ENCODE results near the gene PDE4A.

The PDE4A gene

DNA sequence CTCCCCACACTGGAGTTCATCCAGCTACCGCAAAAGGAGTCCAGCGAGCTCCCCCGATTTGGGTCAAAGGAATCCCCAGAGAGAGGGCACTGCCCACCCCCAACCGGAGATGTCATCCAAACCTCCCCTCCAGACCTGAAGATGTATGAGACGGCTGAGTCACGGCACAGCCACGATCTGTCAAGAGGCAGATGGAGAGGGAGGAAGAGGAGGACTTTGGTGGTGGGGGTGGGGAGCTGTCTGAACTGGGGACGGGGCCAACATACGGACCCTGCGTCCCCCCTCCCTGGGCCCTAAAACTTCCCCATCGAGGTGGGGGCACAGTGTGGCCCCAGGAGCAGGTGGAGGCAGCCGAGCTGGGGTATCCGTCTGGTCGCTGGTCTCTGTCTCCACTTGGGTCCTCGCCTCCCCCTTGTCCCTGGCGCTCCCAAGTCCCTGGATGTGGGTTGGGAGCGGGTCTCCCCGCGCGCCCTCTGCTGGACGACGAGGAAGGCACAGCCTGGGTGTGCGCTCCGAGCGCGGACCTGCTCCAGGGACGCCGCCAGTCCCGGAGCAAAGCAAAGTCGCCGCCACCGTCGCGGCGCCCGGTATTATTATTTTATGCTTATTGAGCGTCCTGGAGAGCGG, 3.8 kb downstream of the PDE4A start:
- TF ChIP-seq SIN3A (IDR thresholded peaks at IDR 0.05; ENCODE audit: borderline replicate concordance, insufficient read depth, low read length) (0 out of 2 replicates have a peak, but pooled peaks have one; percentile 37), TAF1 (IDR thresholded peaks at IDR 0.05; ENCODE audit: borderline replicate concordance, insufficient read depth, low read length) (no peak)
- TF ChIP-seq, protein P1, sequence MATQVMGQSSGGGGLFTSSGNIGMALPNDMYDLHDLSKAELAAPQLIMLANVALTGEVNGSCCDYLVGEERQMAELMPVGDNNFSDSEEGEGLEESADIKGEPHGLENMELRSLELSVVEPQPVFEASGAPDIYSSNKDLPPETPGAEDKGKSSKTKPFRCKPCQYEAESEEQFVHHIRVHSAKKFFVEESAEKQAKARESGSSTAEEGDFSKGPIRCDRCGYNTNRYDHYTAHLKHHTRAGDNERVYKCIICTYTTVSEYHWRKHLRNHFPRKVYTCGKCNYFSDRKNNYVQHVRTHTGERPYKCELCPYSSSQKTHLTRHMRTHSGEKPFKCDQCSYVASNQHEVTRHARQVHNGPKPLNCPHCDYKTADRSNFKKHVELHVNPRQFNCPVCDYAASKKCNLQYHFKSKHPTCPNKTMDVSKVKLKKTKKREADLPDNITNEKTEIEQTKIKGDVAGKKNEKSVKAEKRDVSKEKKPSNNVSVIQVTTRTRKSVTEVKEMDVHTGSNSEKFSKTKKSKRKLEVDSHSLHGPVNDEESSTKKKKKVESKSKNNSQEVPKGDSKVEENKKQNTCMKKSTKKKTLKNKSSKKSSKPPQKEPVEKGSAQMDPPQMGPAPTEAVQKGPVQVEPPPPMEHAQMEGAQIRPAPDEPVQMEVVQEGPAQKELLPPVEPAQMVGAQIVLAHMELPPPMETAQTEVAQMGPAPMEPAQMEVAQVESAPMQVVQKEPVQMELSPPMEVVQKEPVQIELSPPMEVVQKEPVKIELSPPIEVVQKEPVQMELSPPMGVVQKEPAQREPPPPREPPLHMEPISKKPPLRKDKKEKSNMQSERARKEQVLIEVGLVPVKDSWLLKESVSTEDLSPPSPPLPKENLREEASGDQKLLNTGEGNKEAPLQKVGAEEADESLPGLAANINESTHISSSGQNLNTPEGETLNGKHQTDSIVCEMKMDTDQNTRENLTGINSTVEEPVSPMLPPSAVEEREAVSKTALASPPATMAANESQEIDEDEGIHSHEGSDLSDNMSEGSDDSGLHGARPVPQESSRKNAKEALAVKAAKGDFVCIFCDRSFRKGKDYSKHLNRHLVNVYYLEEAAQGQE (IDR thresholded peaks at IDR 0.05; ENCODE audit: insufficient read depth in 1 of 2, low read depth in 2 of 2, low read length in 2 of 2): no peak

DNA sequence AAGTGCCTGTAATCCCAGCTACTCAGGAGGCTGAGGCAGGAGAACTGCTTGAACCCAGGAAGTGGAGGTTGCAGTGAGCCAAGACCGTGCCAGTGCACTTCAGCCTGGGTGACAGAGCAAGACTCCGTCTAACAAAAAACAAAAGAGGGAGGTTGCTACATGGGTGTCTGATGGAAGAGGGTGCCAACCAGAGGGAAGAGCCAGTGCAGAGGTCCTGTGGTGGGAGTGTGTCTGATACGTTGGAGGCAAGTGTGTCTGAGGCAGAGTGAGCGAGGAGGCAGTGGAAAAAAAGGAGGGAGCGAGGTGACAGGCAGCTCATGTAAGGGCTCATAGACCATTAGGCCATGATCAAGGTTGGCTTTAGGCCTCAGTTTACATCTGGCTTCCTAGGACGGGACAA, 6.8 kb downstream of the PDE4A start:
- no peak for TF ChIP-seq FOXP2 (optimal IDR thresholded peaks at IDR 0.05; ENCODE audit: borderline replicate concordance, extremely low read depth, extremely low read length, insufficient read depth)
- no peak for TF ChIP-seq SIN3A (IDR thresholded peaks at IDR 0.05; ENCODE audit: borderline replicate concordance, insufficient read depth, low read length)
- no peak for TF ChIP-seq TAF1 (IDR thresholded peaks at IDR 0.05; ENCODE audit: borderline replicate concordance, insufficient read depth, low read length)
- TF ChIP-seq POLR2AphosphoS5 (IDR thresholded peaks at IDR 0.05; ENCODE audit: low read depth, low read length): no peak
- TF ChIP-seq, protein P1 (IDR thresholded peaks at IDR 0.05; ENCODE audit: insufficient read depth in 1 of 2, low read depth in 2 of 2, low read length in 2 of 2): no peak

DNA sequence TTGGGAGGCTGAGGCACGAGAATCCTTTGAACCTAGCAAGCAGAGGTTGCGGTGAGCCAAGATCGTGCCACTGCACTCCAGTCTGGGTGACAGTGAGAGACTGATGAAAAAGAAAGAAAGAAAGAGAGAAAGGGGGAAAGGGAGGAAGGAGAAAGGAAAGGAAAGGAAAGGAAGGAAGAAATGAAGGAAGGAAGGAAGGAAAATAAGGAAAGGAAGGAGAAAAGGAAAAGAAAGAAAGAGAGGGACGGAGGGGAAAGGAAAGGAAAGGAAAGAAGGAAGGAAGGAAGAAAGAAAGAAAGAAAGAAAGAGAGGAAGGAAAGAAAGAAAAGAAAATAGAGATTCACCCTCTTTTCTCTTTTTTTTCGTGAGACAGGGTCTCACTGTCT, 8.7 kb downstream of the PDE4A start:
- TF ChIP-seq FOXP2 (optimal IDR thresholded peaks at IDR 0.05; ENCODE audit: borderline replicate concordance, extremely low read depth, extremely low read length, insufficient read depth): no peak
- TF ChIP-seq SIN3A (IDR thresholded peaks at IDR 0.05; ENCODE audit: borderline replicate concordance, insufficient read depth, low read length): no peak
- no peak for TF ChIP-seq TAF1 (IDR thresholded peaks at IDR 0.05; ENCODE audit: borderline replicate concordance, insufficient read depth, low read length)

DNA sequence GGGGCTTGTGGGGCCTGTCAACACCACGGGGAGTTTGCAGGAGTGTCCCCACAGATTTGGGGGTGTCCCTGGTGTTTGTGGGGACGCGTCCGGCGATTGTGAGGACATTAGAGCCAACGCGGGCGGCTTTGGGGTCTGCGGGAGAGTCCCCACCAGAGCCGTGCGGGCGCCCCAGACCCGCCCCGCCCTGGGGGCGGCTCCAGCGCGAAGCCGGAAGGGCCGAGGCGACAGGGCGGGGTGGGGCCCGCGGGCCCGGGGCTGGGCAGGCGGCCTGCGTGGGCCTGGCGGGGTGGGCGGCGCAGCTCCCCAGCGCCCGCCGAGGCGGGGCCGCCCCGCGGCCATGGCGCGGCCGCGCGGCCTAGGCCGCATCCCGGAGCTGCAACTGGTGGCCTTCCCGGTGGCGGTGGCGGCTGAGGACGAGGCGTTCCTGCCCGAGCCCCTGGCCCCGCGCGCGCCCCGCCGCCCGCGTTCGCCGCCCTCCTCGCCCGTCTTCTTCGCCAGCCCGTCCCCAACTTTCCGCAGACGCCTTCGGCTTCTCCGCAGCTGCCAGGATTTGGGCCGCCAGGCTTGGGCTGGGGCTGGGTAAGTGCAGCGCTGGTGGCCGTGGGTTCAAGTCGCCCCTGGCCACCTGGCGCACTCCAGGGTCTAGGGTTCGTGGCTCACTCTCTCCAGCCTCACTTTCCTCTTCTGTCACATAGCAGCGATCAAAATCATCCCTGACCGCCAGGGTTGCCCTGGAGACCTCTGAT, 10.3 kb downstream of the PDE4A start:
- no peak for TF ChIP-seq FOXP2 (optimal IDR thresholded peaks at IDR 0.05; ENCODE audit: borderline replicate concordance, extremely low read depth, extremely low read length, insufficient read depth)
- TF ChIP-seq, protein P1 (IDR thresholded peaks at IDR 0.05; ENCODE audit: insufficient read depth in 1 of 2, low read depth in 2 of 2, low read length in 2 of 2): no peak

DNA sequence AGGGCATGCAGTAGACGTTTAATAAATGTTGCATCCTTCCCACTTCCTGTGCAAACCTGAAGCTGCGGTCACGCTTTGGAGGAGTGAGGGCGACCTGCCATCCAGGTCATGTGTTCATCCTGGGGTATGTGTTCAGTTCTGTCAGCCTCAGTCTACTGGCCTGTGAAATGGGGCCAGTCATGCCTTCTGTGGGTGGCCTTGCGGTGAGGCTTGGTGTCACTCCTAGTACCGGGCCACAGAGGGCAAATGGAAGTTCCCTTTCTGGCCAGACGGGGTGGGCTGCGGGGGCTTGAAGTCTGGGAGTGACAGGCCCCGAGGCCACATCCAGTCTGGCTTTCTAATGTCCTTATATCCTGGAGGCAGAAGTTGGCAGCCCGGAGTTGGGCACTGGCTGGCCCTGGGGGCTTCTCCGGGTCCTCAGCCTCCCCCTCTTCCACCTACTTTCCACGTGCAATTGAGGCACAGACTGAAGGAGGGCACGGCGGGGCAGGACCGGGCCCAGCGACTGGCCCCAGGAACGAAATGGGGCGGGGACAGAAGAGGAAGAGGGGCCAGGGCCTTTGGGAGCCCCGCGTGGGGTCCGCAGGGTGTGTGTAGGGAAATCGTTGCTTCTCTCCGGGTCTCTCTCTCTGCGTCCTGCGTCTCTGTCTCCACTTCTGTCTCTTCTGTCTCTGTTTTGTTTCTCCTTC, 11.1 kb downstream of the PDE4A start:
- no peak for TF ChIP-seq TAF1 (IDR thresholded peaks at IDR 0.05; ENCODE audit: borderline replicate concordance, insufficient read depth, low read length)
- TF ChIP-seq SIN3A (IDR thresholded peaks at IDR 0.05; ENCODE audit: borderline replicate concordance, insufficient read depth, low read length): no peak
- no peak for TF ChIP-seq POLR2AphosphoS5 (IDR thresholded peaks at IDR 0.05; ENCODE audit: low read depth, low read length)
- no peak for TF ChIP-seq FOXP2 (optimal IDR thresholded peaks at IDR 0.05; ENCODE audit: borderline replicate concordance, extremely low read depth, extremely low read length, insufficient read depth)
- TF ChIP-seq, protein P1 (IDR thresholded peaks at IDR 0.05; ENCODE audit: insufficient read depth in 1 of 2, low read depth in 2 of 2, low read length in 2 of 2): no peak
